Lower lobe of right lung (tissue), 2 donors: ENCODE results near the gene NACC2. TPM values are rescaled to one million over a fixed set of nuclear protein-coding genes. Genes with fewer than 3 reads are reported as not detected.

Experiments used
- ATAC-seq, 2 donors: fragments of 200-7000 bp; cut with Tn5 transposase; one replicate each; pipeline ENCODE4 v1.9.1; 2020 to 2022; ENCODE audit warnings: mild to moderate bottlenecking in 2 of 2, moderate library complexity in 2 of 2
- DNase-seq: peaks from one replicate; pipeline ENCODE4 v3.0.0-alpha.2; 2020
- H3K27ac ChIP-seq: fragments of 200-600 bp; one replicate; pipeline ENCODE4 v1.8.0; 2022
- H3K27me3 ChIP-seq: fragments of 200-600 bp; one replicate; pipeline ENCODE4 v1.8.0; 2022; ENCODE audit warnings: low read depth
- H3K36me3 ChIP-seq: fragments of 200-600 bp; one replicate; pipeline ENCODE4 v1.8.0; 2022; ENCODE audit warnings: mild to moderate bottlenecking
- H3K4me1 ChIP-seq: fragments of 200-600 bp; one replicate; pipeline ENCODE4 v1.8.0; 2022
- H3K4me3 ChIP-seq: fragments of 200-600 bp; one replicate; pipeline ENCODE4 v1.8.0; 2022; ENCODE audit warnings: mild to moderate bottlenecking
- H3K9me3 ChIP-seq: fragments of 200-600 bp; one replicate; pipeline ENCODE4 v1.8.0; 2022
- CTCF ChIP-seq: fragments of 200-600 bp; IDR thresholded peaks from one replicate; pipeline ENCODE4 v1.8.0; 2022; ENCODE audit warnings: antibody characterized with exemption, mild to moderate bottlenecking
- intact Hi-C: fragments of 100-400 bp; cut with DNase I; formaldehyde crosslinking; loops from one replicate; pipeline ENCODE4 v1.11.0; 2022
- total RNA-seq: library from RNA; stranded (reverse); fragmentation: NEBNext Ultra II Directional; extraction: Animal tissue kit (Norgen Biotek cat#: 25700); gene quantifications from one replicate; pipeline ENCODE4 v1.2.1, GENCODE V29; 2021
- donor health status: DM: no; HTN: yes; CAD: no; lungs with severe emphysema.

Gene NACC2
- total RNA-seq, 1 donor from 2014 or later = 27.0 TPM

GRCh38 chr9:135962696-135963307 lies 132.3 kb downstream of the NACC2 start:
- Histone ChIP-seq H3K4me3 (no peak overlapping the region), H3K27ac (no peak overlapping the region), H3K36me3 (no peaks in the 10 kb centered on the region), H3K9me3 (no peaks in the 10 kb centered on the region), H3K4me1 (peaks cover 23% of the 10 kb centered on the region), H3K27me3 (no peaks in the 10 kb centered on the region)
- intact Hi-C loops = no loop called here
- ATAC-seq = no peak
- DNase-seq = no peak
- no peak for TF ChIP-seq CTCF

GRCh38 chr9:135961811-135962695 lies 133.0 kb downstream of the NACC2 start:
- intact Hi-C loops = no loop called here
- H3K36me3 ChIP-seq = no peaks in the 10 kb centered on the region

GRCh38 chr9:135961277-135961715 lies 133.8 kb downstream of the NACC2 start, which contains the start of gene UBAC1:
Gene UBAC1, minus strand, starts transcription at chr9:135961373. Its CDS starts 211 bp downstream, at chr9:135961162.
- peak; percentile 43 for TF ChIP-seq CTCF
- intact Hi-C loops = no loop called here
- H3K36me3 ChIP-seq = no peaks in the 10 kb centered on the region
- peak within 1 kb of the TSS; percentile 89 for H3K4me3 ChIP-seq
- H3K4me1 ChIP-seq = peaks cover 21% of the 10 kb centered on the region
- H3K27ac ChIP-seq = peak within 1 kb of the TSS; percentile 84
- no peaks in the 10 kb centered on the region for H3K27me3 ChIP-seq
- peak; percentile 96 for ATAC-seq
- DNase-seq = peak; percentile 98
- no peaks in the 10 kb centered on the region for H3K9me3 ChIP-seq

More at GRCh38 chr9:135961811-135962695, 133.0 kb downstream of the NACC2 start:
- peaks cover 21% of the 10 kb centered on the region for H3K4me1 ChIP-seq
- H3K27ac ChIP-seq = no peak overlapping the region
- no peak for ATAC-seq
- no peaks in the 10 kb centered on the region for H3K9me3 ChIP-seq
- H3K4me3 ChIP-seq = peak overlapping the region; percentile 4
- H3K27me3 ChIP-seq = no peaks in the 10 kb centered on the region
- no peak for TF ChIP-seq CTCF
- no peak for DNase-seq

GRCh38 chr9:135960411-135961276 lies 134.4 kb downstream of the NACC2 start:
- H3K4me3 ChIP-seq = peak overlapping the region; percentile 89
- DNase-seq (no peak), ATAC-seq (peak; percentile 30 to 47)
- no peak for TF ChIP-seq CTCF
- intact Hi-C loops = no loop called here
- H3K27ac ChIP-seq = peak overlapping the region; percentile 84
- H3K36me3 ChIP-seq = no peaks in the 10 kb centered on the region
- no peaks in the 10 kb centered on the region for H3K27me3 ChIP-seq
- H3K9me3 ChIP-seq = no peaks in the 10 kb centered on the region
- H3K4me1 ChIP-seq = peaks cover 21% of the 10 kb centered on the region

- peak overlapping the region; percentile 84 for H3K27ac ChIP-seq
- intact Hi-C loops = no loop called here
- H3K27me3 ChIP-seq = no peaks in the 10 kb centered on the region
- ATAC-seq = no peak
- peaks cover 4% of the 10 kb centered on the region for H3K36me3 ChIP-seq
- H3K9me3 ChIP-seq = no peaks in the 10 kb centered on the region
- no peak for TF ChIP-seq CTCF
- peaks cover 21% of the 10 kb centered on the region for H3K4me1 ChIP-seq
- DNase-seq = no peak
- peak overlapping the region; percentile 89 for H3K4me3 ChIP-seq
These were observed 135.3 kb downstream of the NACC2 start for GRCh38 chr9:135959814-135960213.
